Suprapubic skin (tissue), 4 donors: ENCODE results near the gene DFFB.

Experiments
- POLR2A ChIP-seq, 2 donors: fragments of 450-650 bp; IDR thresholded peaks; one replicate each; pipeline ENCODE4 v1.6.1; 2017; ENCODE audit warnings: antibody characterized with exemption in 2 of 2, mild to moderate bottlenecking in 2 of 2, moderate library complexity in 2 of 2
- POLR2AphosphoS5 ChIP-seq, 3 donors: sonication (generic); formaldehyde crosslinking; IDR thresholded peaks; one replicate each; pipeline ENCODE4 v1.6.1; 2017; ENCODE audit warnings: antibody characterized with exemption in 3 of 3
- TF ChIP-seq, protein P1 (sequence below), 2 donors: fragments of 200-600 bp in 1 of 2; fragments of 450-650 bp in 1 of 2; sonication (generic) in 1 of 2; IDR thresholded peaks; one replicate each; pipeline ENCODE4 v1.5.1; 2016 to 2019; ENCODE audit warnings: antibody characterized with exemption in 2 of 2, mild to moderate bottlenecking in 1 of 2, moderate library complexity in 1 of 2

DNA sequence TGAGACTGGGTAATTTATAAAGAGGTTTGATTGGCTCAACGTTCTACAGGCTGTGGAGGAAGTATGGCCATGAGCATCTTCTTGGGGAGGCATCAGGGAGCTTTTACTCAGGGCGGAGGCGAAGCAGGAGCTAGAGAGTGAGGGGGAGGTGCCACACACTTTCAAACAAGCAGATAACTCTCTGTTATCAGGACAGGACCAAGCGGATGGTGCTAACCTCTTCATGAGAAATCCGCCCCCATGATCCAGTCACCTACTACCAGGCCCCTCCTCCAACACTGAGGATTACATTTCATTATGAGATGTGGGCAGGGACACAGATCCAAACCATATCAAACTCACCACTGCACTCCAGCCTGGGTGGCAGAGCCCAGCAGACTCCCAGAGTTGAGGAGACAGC, 49.5 kb upstream of the DFFB start:
- TF ChIP-seq, protein P1, sequence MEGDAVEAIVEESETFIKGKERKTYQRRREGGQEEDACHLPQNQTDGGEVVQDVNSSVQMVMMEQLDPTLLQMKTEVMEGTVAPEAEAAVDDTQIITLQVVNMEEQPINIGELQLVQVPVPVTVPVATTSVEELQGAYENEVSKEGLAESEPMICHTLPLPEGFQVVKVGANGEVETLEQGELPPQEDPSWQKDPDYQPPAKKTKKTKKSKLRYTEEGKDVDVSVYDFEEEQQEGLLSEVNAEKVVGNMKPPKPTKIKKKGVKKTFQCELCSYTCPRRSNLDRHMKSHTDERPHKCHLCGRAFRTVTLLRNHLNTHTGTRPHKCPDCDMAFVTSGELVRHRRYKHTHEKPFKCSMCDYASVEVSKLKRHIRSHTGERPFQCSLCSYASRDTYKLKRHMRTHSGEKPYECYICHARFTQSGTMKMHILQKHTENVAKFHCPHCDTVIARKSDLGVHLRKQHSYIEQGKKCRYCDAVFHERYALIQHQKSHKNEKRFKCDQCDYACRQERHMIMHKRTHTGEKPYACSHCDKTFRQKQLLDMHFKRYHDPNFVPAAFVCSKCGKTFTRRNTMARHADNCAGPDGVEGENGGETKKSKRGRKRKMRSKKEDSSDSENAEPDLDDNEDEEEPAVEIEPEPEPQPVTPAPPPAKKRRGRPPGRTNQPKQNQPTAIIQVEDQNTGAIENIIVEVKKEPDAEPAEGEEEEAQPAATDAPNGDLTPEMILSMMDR (IDR thresholded peaks at IDR 0.05), result no peak
- TF ChIP-seq POLR2A (IDR thresholded peaks at IDR 0.05), result no peak
- TF ChIP-seq POLR2AphosphoS5 (IDR thresholded peaks at IDR 0.05), result no peak
